GM12872 (cell line): ENCODE measurements around the gene EMC8.

Source experiments
- CTCF ChIP-seq: IDR thresholded peaks from 3 replicates; pipeline ENCODE4 v1.5.1; 2011; ENCODE audit warnings: low read depth, mild to moderate bottlenecking, low read length, moderate library complexity; ENCODE audit not compliant: insufficient read depth

Gene EMC8

GRCh38 chr16:85783441-85783840 lies 15.9 kb downstream of the EMC8 start:
- TF ChIP-seq CTCF, result no peak

GRCh38 chr16:85782451-85782850 lies 16.9 kb downstream of the EMC8 start:
- no peak for TF ChIP-seq CTCF

- no peak for TF ChIP-seq CTCF
These were observed 17.5 kb downstream of the EMC8 start for GRCh38 chr16:85781695-85782370.

GRCh38 chr16:85781156-85781555 lies 18.2 kb downstream of the EMC8 start:
- TF ChIP-seq CTCF, result no peak

- no peak for TF ChIP-seq CTCF
These were observed 19.1 kb downstream of the EMC8 start for GRCh38 chr16:85780281-85780680.

GRCh38 chr16:85778873-85779272 lies 20.5 kb downstream of the EMC8 start:
- TF ChIP-seq CTCF, result no peak

- no peak for TF ChIP-seq CTCF
These were observed 21.6 kb downstream of the EMC8 start for GRCh38 chr16:85777583-85778310.
